H1 (cell line): Measurements from ENCODE around the gene PIK3C2G. TPM values are rescaled to one million over a fixed set of nuclear protein-coding genes. Genes with fewer than 3 reads are reported as not detected.

ENCODE experiments used
- CTCF ChIA-PET: fragments of 300-600 bp; sonication (Branson Sonifier 250); formaldehyde crosslinking; loops from one replicate; lab custom pipeline; 2021; ENCODE audit not compliant: partially characterized antibody; lab: Charles Lee
- POLR2A ChIA-PET: fragments of 300-600 bp; sonication (Branson Sonifier 250); formaldehyde crosslinking; loops from one replicate; lab custom pipeline; 2021; ENCODE audit warnings: inconsistent platforms; ENCODE audit not compliant: partially characterized antibody; lab: Charles Lee
- DNase-seq, 2 experiments: peaks; one replicate each; pipeline versions ENCODE4 v3.0.0 to v3.0.0-alpha.2; 2010 to 2022; ENCODE audit warnings: low spot score in 2 of 2, low read depth in 1 of 2, mixed read lengths in 1 of 2
- FAIRE-seq: peaks from 2 replicates; lab custom pipeline; 2011; peaks lifted over from hg19 to GRCh38; lab: Jason Lieb, UNC
- H2AFZ ChIP-seq: 2 replicates; pipeline ENCODE4 v1.8.1; 2012; ENCODE audit warnings: low read length, inconsistent platforms
- H2AK5ac ChIP-seq: 2 replicates; pipeline ENCODE4 v1.6.1; 2013; ENCODE audit warnings: low read depth, low read length
- H2BK120ac ChIP-seq: replicated peaks from 2 replicates; pipeline ENCODE3; 2013; ENCODE audit warnings: low read depth, low read length, inconsistent platforms
- H2BK12ac ChIP-seq: 2 replicates; pipeline ENCODE4 v1.6.1; 2013; ENCODE audit warnings: low read depth, low read length
- H2BK15ac ChIP-seq: 2 replicates; pipeline ENCODE4 v1.6.1; 2013; ENCODE audit warnings: low read length
- H2BK20ac ChIP-seq: 2 replicates; pipeline ENCODE4 v1.6.1; 2013; ENCODE audit warnings: low read length
- H2BK5ac ChIP-seq: 2 replicates; pipeline ENCODE4 v1.6.1; 2013; ENCODE audit warnings: low read depth, low read length
- H3K14ac ChIP-seq: 2 replicates; pipeline ENCODE4 v1.6.1; 2013; ENCODE audit warnings: inconsistent platforms; ENCODE audit not compliant: insufficient read length
- H3K18ac ChIP-seq: 2 replicates; pipeline ENCODE4 v1.6.1; 2013; ENCODE audit warnings: low read length; ENCODE audit errors: extremely low read depth
- H3K23ac ChIP-seq: 2 replicates; pipeline ENCODE4 v1.6.1; 2013; ENCODE audit warnings: inconsistent platforms; ENCODE audit not compliant: insufficient read length
- H3K23me2 ChIP-seq: 2 replicates; pipeline ENCODE4 v1.6.1; 2013; ENCODE audit warnings: low read depth, low read length
- H3K27ac ChIP-seq: 2 replicates; pipeline ENCODE4 v1.6.1; 2011; ENCODE audit warnings: low read depth, low read length, inconsistent platforms
- H3K27me3 ChIP-seq, 4 experiments: replicated peaks in 1 of 4; 1 replicate in 1 of 4; 2 replicates in 3 of 4; pipeline versions ENCODE4 v1.6.1 to v1.8.1; 2011 to 2013; ENCODE audit warnings: low read length in 3 of 4, mild to moderate bottlenecking in 3 of 4, inconsistent platforms in 2 of 4, mixed read lengths in 2 of 4, moderate library complexity in 1 of 4; ENCODE audit not compliant: control insufficient read depth in 3 of 4, insufficient read depth in 3 of 4; ENCODE audit errors: extremely low read depth in 1 of 4
- H3K36me3 ChIP-seq, 4 experiments: 2 replicates each; pipeline versions ENCODE4 v1.6.1 to v1.8.1; 2011 to 2013; ENCODE audit warnings: mild to moderate bottlenecking in 4 of 4, low read length in 3 of 4, moderate library complexity in 2 of 4, control low read depth in 1 of 4, inconsistent platforms in 1 of 4; ENCODE audit not compliant: insufficient read depth in 4 of 4, control insufficient read depth in 2 of 4
- H3K4ac ChIP-seq: replicated peaks from 2 replicates; pipeline ENCODE3; 2013; ENCODE audit warnings: low read length, low read depth, mixed read lengths, inconsistent platforms; ENCODE audit not compliant: insufficient read length
- H3K4me1 ChIP-seq, 4 experiments: replicated peaks in 1 of 4; 1 replicate in 1 of 4; 2 replicates in 3 of 4; pipeline versions ENCODE4 v1.6.1 to v1.8.1; 2011 to 2013; ENCODE audit warnings: low read length in 3 of 4, inconsistent platforms in 2 of 4, mixed read lengths in 1 of 4; ENCODE audit not compliant: insufficient read depth in 4 of 4, control insufficient read depth in 3 of 4
- H3K4me2 ChIP-seq, 2 experiments: 2 replicates each; pipeline versions ENCODE4 v1.6.1 to v1.8.1; 2011 to 2013; ENCODE audit warnings: low read depth in 2 of 2, low read length in 2 of 2, control low read depth in 1 of 2, inconsistent platforms in 1 of 2, mild to moderate bottlenecking in 1 of 2; ENCODE audit not compliant: insufficient read depth in 1 of 2
- H3K4me3 ChIP-seq, 4 experiments: fragments of 200-600, 300-600 bp in 1 of 4; sonication (generic), shearing (Covaris generic), sonication (Bioruptor Twin) in 1 of 4; 2 replicates each; pipeline versions ENCODE4 v1.5.1 to v1.8.1; 2011 to 2016; ENCODE audit warnings: low read length in 4 of 4, low read depth in 3 of 4, control low read depth in 2 of 4, inconsistent platforms in 2 of 4, mild to moderate bottlenecking in 2 of 4, mixed read lengths in 1 of 4, moderate library complexity in 1 of 4; ENCODE audit not compliant: insufficient read depth in 2 of 4; ENCODE audit errors: extremely low read depth in 1 of 4
- H3K56ac ChIP-seq: replicated peaks from 2 replicates; pipeline ENCODE3; 2013; ENCODE audit warnings: low read depth, mild to moderate bottlenecking, mixed read lengths, low read length, inconsistent platforms; ENCODE audit not compliant: insufficient read length
- H3K79me1 ChIP-seq: 2 replicates; pipeline ENCODE4 v1.6.1; 2013; ENCODE audit warnings: low read depth, low read length, control low read depth
- H3K79me2 ChIP-seq, 2 experiments: 2 replicates each; pipeline versions ENCODE4 v1.6.1 to v1.8.1; 2012 to 2013; ENCODE audit warnings: low read length in 2 of 2, mild to moderate bottlenecking in 2 of 2, inconsistent platforms in 1 of 2; ENCODE audit not compliant: insufficient read depth in 2 of 2, control insufficient read depth in 1 of 2
- H3K9ac ChIP-seq, 4 experiments: replicated peaks in 1 of 4; 1 replicate in 1 of 4; 2 replicates in 3 of 4; pipeline versions ENCODE4 v1.6.1 to v1.8.1; 2011 to 2013; ENCODE audit warnings: low read depth in 3 of 4, low read length in 3 of 4, control low read depth in 2 of 4, mild to moderate bottlenecking in 2 of 4, moderate library complexity in 2 of 4, inconsistent platforms in 1 of 4; ENCODE audit errors: extremely low read depth in 1 of 4
- H3K9me3 ChIP-seq, 2 experiments: 2 replicates each; pipeline versions ENCODE4 v1.6.1 to v1.8.1; 2012 to 2013; ENCODE audit warnings: mild to moderate bottlenecking in 2 of 2, moderate library complexity in 2 of 2, control low read depth in 1 of 2, inconsistent platforms in 1 of 2, low read depth in 1 of 2, low read length in 1 of 2, mixed read lengths in 1 of 2; ENCODE audit not compliant: insufficient read depth in 2 of 2
- H4K20me1 ChIP-seq, 2 experiments: replicated peaks in 1 of 2; 2 replicates each; pipeline versions ENCODE3 to v1.8.1; 2011 to 2013; ENCODE audit warnings: inconsistent platforms in 2 of 2, low read length in 2 of 2, mild to moderate bottlenecking in 1 of 2; ENCODE audit not compliant: insufficient read depth in 2 of 2, control insufficient read depth in 1 of 2
- H4K5ac ChIP-seq: 2 replicates; pipeline ENCODE4 v1.6.1; 2013; ENCODE audit warnings: low read length, low read depth, mixed read lengths, inconsistent platforms; ENCODE audit not compliant: insufficient read length
- H4K8ac ChIP-seq: 2 replicates; pipeline ENCODE4 v1.8.0; 2013; ENCODE audit warnings: mild to moderate bottlenecking, moderate library complexity, low read length, inconsistent platforms; ENCODE audit not compliant: insufficient read depth; ENCODE audit errors: extremely low read depth
- H4K91ac ChIP-seq: replicated peaks from 2 replicates; pipeline ENCODE3; 2013; ENCODE audit warnings: low read length, mixed read lengths, inconsistent platforms; ENCODE audit not compliant: insufficient read length
- BRCA1 ChIP-seq: IDR thresholded peaks from 2 replicates; pipeline ENCODE4 v1.6.1; 2012; ENCODE audit warnings: low read depth, low read length, improper control_type of control experiment
- E2F6 ChIP-seq: IDR thresholded peaks from 2 replicates; pipeline ENCODE4 v1.6.1; 2012; ENCODE audit warnings: inconsistent platforms
- SIRT6 ChIP-seq: IDR thresholded peaks from one replicate; pipeline ENCODE4 v1.7.1; 2012; ENCODE audit warnings: low read length, inconsistent platforms
- SRF ChIP-seq: IDR thresholded peaks from 2 replicates; pipeline ENCODE4 v1.6.1; 2011; ENCODE audit warnings: mild to moderate bottlenecking, low read depth, low read length, moderate library complexity
- WGBS, 2 experiments: shearing (Covaris generic) in 1 of 2; methylation state at CpG; one replicate each; pipeline versions ENCODE4 v1.1.6 to v1.1.7; 2013 to 2015; ENCODE audit warnings: low lambda C conversion rate in 2 of 2, mixed read lengths in 2 of 2, inconsistent platforms in 1 of 2, low coverage in 1 of 2, missing lambda C conversion rate in 1 of 2; ENCODE audit not compliant: insufficient replicate concordance in 2 of 2, insufficient coverage in 1 of 2, insufficient read length in 1 of 2; ENCODE audit errors: extremely low coverage in 1 of 2, missing lambda C conversion rate in 1 of 2; 5-methylcytosine and 5-hydroxymethylcytosine counted together
- polyA plus RNA-seq, 7 experiments: library from polyadenylated mRNA; depleted of rRNA in 3 of 7; stranded (reverse) in 5 of 7; unstranded in 2 of 7; fragments of >200 nt in 5 of 7; fragments of 200-250 nt in 2 of 7; gene quantifications; 1 replicate in 5 of 7; 2 replicates in 1 of 7; 4 replicates in 1 of 7; pipeline versions ENCODE4 v1.2.1 to v1.2.3, GENCODE V29; 2011 to 2013; ENCODE audit warnings: missing spikeins in 2 of 7, mixed read lengths in 2 of 7
- total RNA-seq: library from RNA; stranded (reverse); fragmentation: NEBNext Ultra II Directional; extraction: Animal tissue kit (Norgen Biotek cat#: 25700); gene quantifications from 2 replicates; pipeline ENCODE4 v1.2.1, GENCODE V29; 2021

The PIK3C2G gene
- total and polyA plus RNA-seq, 2 of the 8 experiments (the other 6 are each of a cell fraction or from before 2014, with no cell fraction given), result not detected

- Histone ChIP-seq H2AK5ac (no peak overlapping the region), H3K9me3 (no peaks in the 10 kb centered on the region), H2BK15ac (no peak overlapping the region), H3K4me2 (no peak overlapping the region), H3K79me2 (no peaks in the 10 kb centered on the region), H2BK20ac (no peak overlapping the region), H2AFZ (no peak overlapping the region), H4K20me1 (no peaks in the 10 kb centered on the region), H3K4ac (no peak overlapping the region), H3K14ac (no peak overlapping the region), H4K5ac (no peak overlapping the region), H3K27me3 (no peaks in the 10 kb centered on the region), H3K79me1 (no peaks in the 10 kb centered on the region), H3K56ac (no peak overlapping the region), H3K18ac (no peak overlapping the region), H3K4me1 (no peaks in the 10 kb centered on the region), H3K23me2 (no peaks in the 10 kb centered on the region), H4K8ac (no peak overlapping the region), H2BK12ac (no peak overlapping the region), H2BK5ac (no peak overlapping the region), H4K91ac (no peak overlapping the region), H2BK120ac (no peak overlapping the region), H3K36me3 (no peaks in the 10 kb centered on the region), H3K27ac (no peak overlapping the region), H3K9ac (no peak overlapping the region), H3K4me3 (no peak overlapping the region), H3K23ac (no peak overlapping the region)
- no peak for FAIRE-seq
- ChIA-PET POLR2A (no interaction called here), CTCF (no interaction called here)
- no peak for DNase-seq
- TF ChIP-seq BRCA1, result no peak
- TF ChIP-seq E2F6, result no peak
- TF ChIP-seq SIRT6, result no peak
- TF ChIP-seq SRF, result no peak
- 89% methylated on average over 1 of the region's 1 CpG; no CpG with 5 or more reads in 1 of the 2 experiments for WGBS, 2 experiments
These were observed 78.3 kb downstream of the PIK3C2G start for GRCh38 chr12:18339633-18340032.
